Fibroblast of villous mesenchyme (primary cell): Measurements from ENCODE around the gene PIP5KL1. TPM values are rescaled to one million over a fixed set of nuclear protein-coding genes. Genes with fewer than 3 reads are reported as not detected.
A peak's percentile ranks its signal among the peaks of the same experiment; 100 is the strongest.
"Not testable (repeated sequence)": the region's sequence is repeated elsewhere in the genome, so short reads cannot be mapped to it uniquely, and the experiment has no call there.

Source experiments
- DNase-seq: peaks from one replicate; pipeline ENCODE4 v3.0.0-alpha.2; 2010; ENCODE audit warnings: low read depth
- H3K4me3 ChIP-seq: 2 replicates; pipeline ENCODE4 v1.5.1; 2011; ENCODE audit warnings: low read depth, mild to moderate bottlenecking, low read length
- CTCF ChIP-seq: IDR thresholded peaks from 2 replicates; pipeline ENCODE4 v1.5.1; 2012; ENCODE audit warnings: low read depth, mild to moderate bottlenecking, low read length; ENCODE audit not compliant: insufficient read depth
- total RNA-seq: library from RNA; depleted of rRNA; stranded (reverse); fragments of >200 nt; gene quantifications from 2 replicates; pipeline ENCODE4 v1.2.3, GENCODE V29; 2012

The PIP5KL1 gene
- total RNA-seq, 1 donor: 2.6 TPM

GRCh38 chr9:127883959-127884358, 46.6 kb downstream of the PIP5KL1 start:
- no peak for TF ChIP-seq CTCF
- no peak for DNase-seq

GRCh38 chr9:127881715-127882114, 48.9 kb downstream of the PIP5KL1 start:
- H3K4me3 ChIP-seq, DNase-seq: not testable (repeated sequence)

More at GRCh38 chr9:127883959-127884358, 46.6 kb downstream of the PIP5KL1 start:
- no peak overlapping the region for H3K4me3 ChIP-seq

GRCh38 chr9:127880143-127880542, 50.4 kb downstream of the PIP5KL1 start:
- TF ChIP-seq CTCF: no peak
- no peak for DNase-seq
- no peak overlapping the region for H3K4me3 ChIP-seq

- no peak for DNase-seq
- no peak overlapping the region for H3K4me3 ChIP-seq
- no peak for TF ChIP-seq CTCF
These were observed 51.8 kb downstream of the PIP5KL1 start for GRCh38 chr9:127878652-127879390.

- H3K4me3 ChIP-seq: peak overlapping the region; percentile 59
- no peak for TF ChIP-seq CTCF
- peak; percentile 76 for DNase-seq
These were observed 52.5 kb downstream of the PIP5KL1 start for GRCh38 chr9:127878001-127878651.

GRCh38 chr9:127877566-127877998, 53.0 kb downstream of the PIP5KL1 start, which contains the start of gene AK1:
AK1 (minus strand) TSS chr9:127877675; CDS start chr9:127874617, 3,058 bp downstream.
- DNase-seq: peak; percentile 53
- peak within 1 kb of the TSS; percentile 59 for H3K4me3 ChIP-seq
- no peak for TF ChIP-seq CTCF

GRCh38 chr9:127876764-127877562, 53.6 kb downstream of the PIP5KL1 start:
- no peak for DNase-seq
- peak overlapping the region; percentile 59 for H3K4me3 ChIP-seq
- TF ChIP-seq CTCF: no peak
